Hepatocyte (in vitro differentiated cells): ENCODE measurements around the gene HES4. TPM values are rescaled to one million over a fixed set of nuclear protein-coding genes. Genes with fewer than 3 reads are reported as not detected.

ENCODE experiments used
- DNase-seq: peaks from one replicate; pipeline ENCODE4 v3.0.0-alpha.2; 2016; ENCODE audit warnings: low spot score
- H2AFZ ChIP-seq: fragments of 200-600 bp; sonication (generic); 2 replicates; pipeline ENCODE4 v1.6.0; 2016; ENCODE audit warnings: antibody characterized with exemption, mild to moderate bottlenecking
- H3K27ac ChIP-seq: fragments of 200-600 bp; sonication (generic); 2 replicates; pipeline ENCODE4 v1.5.1; 2016; ENCODE audit warnings: mild to moderate bottlenecking
- H3K27me3 ChIP-seq: fragments of 200-600 bp; sonication (generic); 2 replicates; pipeline ENCODE4 v1.6.1; 2016
- H3K36me3 ChIP-seq: fragments of 200-600 bp; sonication (generic); replicated peaks from 2 replicates; pipeline ENCODE4 v1.5.1; 2016; ENCODE audit warnings: low read depth; ENCODE audit not compliant: insufficient read depth
- H3K4me1 ChIP-seq: fragments of 200-600 bp; sonication (generic); 2 replicates; pipeline ENCODE4 v1.5.1; 2016; ENCODE audit warnings: mild to moderate bottlenecking, moderate library complexity; ENCODE audit not compliant: insufficient read depth
- H3K4me2 ChIP-seq: fragments of 200-600 bp; sonication (generic); 2 replicates; pipeline ENCODE4 v1.6.0; 2016
- H3K4me3 ChIP-seq: fragments of 200-600 bp; sonication (generic); 2 replicates; pipeline ENCODE4 v1.5.1; 2016; ENCODE audit warnings: mild to moderate bottlenecking
- H3K79me2 ChIP-seq: fragments of 200-600 bp; sonication (generic); 2 replicates; pipeline ENCODE4 v1.6.0; 2017; ENCODE audit warnings: mild to moderate bottlenecking
- H3K9me2 ChIP-seq: fragments of 200-600 bp; sonication (generic); replicated peaks from 2 replicates; pipeline ENCODE4 v1.6.0; 2017; ENCODE audit warnings: mild to moderate bottlenecking; ENCODE audit not compliant: insufficient read depth
- H3K9me3 ChIP-seq: fragments of 200-600 bp; sonication (generic); 2 replicates; pipeline ENCODE4 v1.5.1; 2016; ENCODE audit warnings: low read depth, mild to moderate bottlenecking
- H4K20me1 ChIP-seq: fragments of 200-600 bp; sonication (generic); 2 replicates; pipeline ENCODE4 v1.6.0; 2016; ENCODE audit warnings: mild to moderate bottlenecking; ENCODE audit not compliant: insufficient read depth, poor library complexity, severe bottlenecking
- EZH2 ChIP-seq: fragments of 200-600 bp; sonication (generic); IDR thresholded peaks from 2 replicates; pipeline ENCODE4 v1.6.1; 2016; ENCODE audit warnings: antibody characterized with exemption, mild to moderate bottlenecking, borderline replicate concordance
- EZH2phosphoT487 ChIP-seq: fragments of 200-600 bp; sonication (generic); IDR thresholded peaks from one replicate; pipeline ENCODE4 v1.6.1; 2018; ENCODE audit warnings: antibody characterized with exemption, mild to moderate bottlenecking, low read depth, moderate library complexity; ENCODE audit not compliant: unreplicated experiment, severe bottlenecking
- WGBS: methylation state at CpG from one replicate; pipeline ENCODE4 v1.1.6; 2016; ENCODE audit warnings: low lambda C conversion rate; ENCODE audit errors: missing lambda C conversion rate; 5-methylcytosine and 5-hydroxymethylcytosine counted together
- polyA plus RNA-seq: library from polyadenylated mRNA; unstranded; fragments of >200 nt; fragmentation: Nextera tagmentation; extraction: Ambion mirVana; gene quantifications from 2 replicates; pipeline ENCODE4 v1.2.1, GENCODE V29; 2016
- total RNA-seq: library from RNA; depleted of rRNA; stranded (reverse); fragments of >200 nt; gene quantifications from 2 replicates; pipeline ENCODE4 v1.2.3, GENCODE V29; 2014
- TF ChIP-seq, protein P1 (sequence below): fragments of 200-600 bp; sonication (generic); IDR thresholded peaks from 2 replicates; pipeline ENCODE4 v1.5.1; 2016; ENCODE audit warnings: antibody characterized with exemption, mild to moderate bottlenecking; ENCODE audit not compliant: poor library complexity

The HES4 gene
- total and polyA plus RNA-seq, 2 experiments from 2014 or later = 28.7 to 74.5 TPM

DNA sequence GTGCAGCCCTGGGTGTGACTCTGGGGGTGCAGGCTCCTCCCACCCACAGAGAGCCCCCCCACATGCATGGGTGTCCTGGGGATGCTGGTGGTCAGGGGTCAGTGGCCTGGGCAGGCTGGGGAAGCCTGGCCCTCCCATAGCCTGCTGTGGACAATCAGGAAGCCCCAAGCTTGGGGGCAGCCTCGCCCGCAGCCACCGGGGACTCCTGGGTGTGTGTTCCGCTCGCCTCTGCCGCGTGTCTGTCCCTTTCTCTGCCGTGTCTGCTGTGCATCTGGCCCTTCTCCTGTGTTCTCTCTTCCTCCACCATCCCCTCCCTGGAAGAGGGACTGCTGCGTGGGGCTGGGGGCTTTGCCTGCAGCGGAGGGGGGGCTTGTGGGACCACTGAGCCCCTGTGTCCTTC, 42.9 kb upstream of the HES4 start:
- no peak overlapping the region for H3K4me3 ChIP-seq
- H3K79me2 ChIP-seq = peaks cover 4% of the 10 kb centered on the region
- H3K27ac ChIP-seq = no peak overlapping the region
- H2AFZ ChIP-seq = no peak overlapping the region
- no peaks in the 10 kb centered on the region for H3K27me3 ChIP-seq
- TF ChIP-seq EZH2phosphoT487 = no peak
- peaks cover 14% of the 10 kb centered on the region for H3K4me1 ChIP-seq
- 92% methylated on average over 8 of the region's 10 CpGs for WGBS
- H4K20me1 ChIP-seq = peaks cover 28% of the 10 kb centered on the region
- no peaks in the 10 kb centered on the region for H3K9me3 ChIP-seq
- no peak overlapping the region for H3K4me2 ChIP-seq
- no peak for DNase-seq
- H3K9me2 ChIP-seq = no peaks in the 10 kb centered on the region
- no peaks in the 10 kb centered on the region for H3K36me3 ChIP-seq

DNA sequence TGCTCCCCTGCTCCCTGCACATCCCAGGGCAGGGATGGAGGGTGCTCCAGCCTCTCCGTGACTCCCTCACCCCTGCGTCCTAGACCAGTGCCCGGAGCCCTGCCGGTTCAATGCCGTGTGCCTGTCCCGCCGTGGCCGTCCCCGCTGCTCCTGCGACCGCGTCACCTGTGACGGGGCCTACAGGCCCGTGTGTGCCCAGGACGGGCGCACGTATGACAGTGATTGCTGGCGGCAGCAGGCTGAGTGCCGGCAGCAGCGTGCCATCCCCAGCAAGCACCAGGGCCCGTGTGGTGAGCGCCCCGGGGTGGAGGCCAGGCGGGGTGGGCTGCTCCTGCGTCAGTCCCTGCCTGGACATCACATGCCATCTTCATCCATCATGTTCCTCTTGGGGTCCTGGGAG, 42.0 kb upstream of the HES4 start:
- no peak for TF ChIP-seq EZH2
- TF ChIP-seq, protein P1, sequence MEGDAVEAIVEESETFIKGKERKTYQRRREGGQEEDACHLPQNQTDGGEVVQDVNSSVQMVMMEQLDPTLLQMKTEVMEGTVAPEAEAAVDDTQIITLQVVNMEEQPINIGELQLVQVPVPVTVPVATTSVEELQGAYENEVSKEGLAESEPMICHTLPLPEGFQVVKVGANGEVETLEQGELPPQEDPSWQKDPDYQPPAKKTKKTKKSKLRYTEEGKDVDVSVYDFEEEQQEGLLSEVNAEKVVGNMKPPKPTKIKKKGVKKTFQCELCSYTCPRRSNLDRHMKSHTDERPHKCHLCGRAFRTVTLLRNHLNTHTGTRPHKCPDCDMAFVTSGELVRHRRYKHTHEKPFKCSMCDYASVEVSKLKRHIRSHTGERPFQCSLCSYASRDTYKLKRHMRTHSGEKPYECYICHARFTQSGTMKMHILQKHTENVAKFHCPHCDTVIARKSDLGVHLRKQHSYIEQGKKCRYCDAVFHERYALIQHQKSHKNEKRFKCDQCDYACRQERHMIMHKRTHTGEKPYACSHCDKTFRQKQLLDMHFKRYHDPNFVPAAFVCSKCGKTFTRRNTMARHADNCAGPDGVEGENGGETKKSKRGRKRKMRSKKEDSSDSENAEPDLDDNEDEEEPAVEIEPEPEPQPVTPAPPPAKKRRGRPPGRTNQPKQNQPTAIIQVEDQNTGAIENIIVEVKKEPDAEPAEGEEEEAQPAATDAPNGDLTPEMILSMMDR = no peak
- TF ChIP-seq EZH2phosphoT487 = no peak
- H3K27ac ChIP-seq = no peak overlapping the region
- H3K4me2 ChIP-seq = no peak overlapping the region
- no peaks in the 10 kb centered on the region for H3K9me2 ChIP-seq
- no peak overlapping the region for H2AFZ ChIP-seq
- DNase-seq = no peak
- no peak overlapping the region for H3K4me3 ChIP-seq
- H3K9me3 ChIP-seq = no peaks in the 10 kb centered on the region
- H3K36me3 ChIP-seq = no peaks in the 10 kb centered on the region
- peaks cover 14% of the 10 kb centered on the region for H3K4me1 ChIP-seq
- WGBS = 95% methylated on average over 24 of the region's 25 CpGs
- peaks cover 4% of the 10 kb centered on the region for H3K79me2 ChIP-seq
- H4K20me1 ChIP-seq = peaks cover 35% of the 10 kb centered on the region
- no peaks in the 10 kb centered on the region for H3K27me3 ChIP-seq

DNA sequence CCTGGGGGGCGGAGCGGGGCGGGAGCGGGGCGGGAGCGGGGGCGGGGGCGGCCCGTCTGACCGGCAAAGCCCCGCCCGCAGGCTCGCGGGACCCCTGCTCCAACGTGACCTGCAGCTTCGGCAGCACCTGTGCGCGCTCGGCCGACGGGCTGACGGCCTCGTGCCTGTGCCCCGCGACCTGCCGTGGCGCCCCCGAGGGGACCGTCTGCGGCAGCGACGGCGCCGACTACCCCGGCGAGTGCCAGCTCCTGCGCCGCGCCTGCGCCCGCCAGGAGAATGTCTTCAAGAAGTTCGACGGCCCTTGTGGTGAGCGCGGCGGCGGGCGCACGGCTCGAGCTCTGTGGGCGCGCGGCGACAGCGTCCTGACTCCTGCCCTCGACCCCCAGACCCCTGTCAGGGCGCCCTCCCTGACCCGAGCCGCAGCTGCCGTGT, 41.2 kb upstream of the HES4 start:
- Histone ChIP-seq H3K27me3 (no peaks in the 10 kb centered on the region), H3K4me1 (peaks cover 14% of the 10 kb centered on the region), H2AFZ (no peak overlapping the region), H3K79me2 (peaks cover 4% of the 10 kb centered on the region), H3K36me3 (no peaks in the 10 kb centered on the region), H3K4me2 (no peak overlapping the region), H3K9me2 (no peaks in the 10 kb centered on the region), H3K27ac (no peak overlapping the region), H3K9me3 (no peaks in the 10 kb centered on the region), H3K4me3 (no peak overlapping the region), H4K20me1 (peaks cover 43% of the 10 kb centered on the region)
- DNase-seq = no peak
- TF ChIP-seq, protein P1 = no peak
- TF ChIP-seq EZH2phosphoT487 (no peak), EZH2 (no peak)
- 71% methylated on average over 37 of the region's 60 CpGs for WGBS

DNA sequence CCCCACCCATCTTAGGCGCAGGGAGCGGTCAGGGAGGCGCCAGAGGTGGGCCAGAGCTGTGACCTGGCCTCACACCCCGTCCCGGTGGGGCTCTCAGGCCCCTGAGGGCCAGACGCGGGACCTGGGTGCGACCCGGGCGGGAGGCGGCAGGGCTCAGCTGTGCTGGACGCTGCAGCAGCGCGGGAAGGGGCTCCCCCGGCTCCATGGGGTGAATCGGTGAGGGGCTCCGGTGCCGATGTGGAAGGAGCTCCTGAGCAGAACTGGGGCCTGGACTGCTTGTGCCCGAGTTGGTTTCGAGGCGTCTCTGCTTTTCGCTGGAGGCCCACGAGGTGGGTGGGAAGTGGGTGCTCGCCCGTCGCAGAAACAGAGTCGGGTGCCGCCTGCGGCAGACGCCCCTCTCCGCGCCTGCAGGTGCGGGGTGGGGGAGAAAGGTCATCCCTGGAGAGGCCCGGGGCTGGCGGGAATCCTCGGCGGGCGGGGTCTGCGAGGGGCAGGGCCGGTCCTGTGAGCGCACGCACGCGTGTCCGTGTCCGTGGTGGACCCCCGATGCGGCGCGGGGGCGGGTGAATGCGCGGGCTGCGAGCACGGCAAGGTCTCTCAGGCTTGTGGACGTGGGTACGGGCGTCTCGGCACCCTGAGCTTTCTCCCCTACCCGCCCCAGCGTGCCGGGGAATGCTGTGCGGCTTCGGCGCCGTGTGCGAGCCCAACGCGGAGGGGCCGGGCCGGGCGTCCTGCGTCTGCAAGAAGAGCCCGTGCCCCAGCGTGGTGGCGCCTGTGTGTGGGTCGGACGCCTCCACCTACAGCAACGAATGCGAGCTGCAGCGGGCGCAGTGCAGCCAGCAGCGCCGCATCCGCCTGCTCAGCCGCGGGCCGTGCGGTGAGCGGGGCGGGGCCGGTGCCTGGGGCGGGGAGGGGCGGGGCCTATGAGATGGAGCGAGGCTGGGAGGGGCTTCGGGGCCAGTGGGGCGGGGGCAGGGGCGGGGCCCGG, 40.4 kb upstream of the HES4 start:
- Histone ChIP-seq H3K27ac (no peak overlapping the region), H3K4me3 (no peak overlapping the region), H2AFZ (no peak overlapping the region), H4K20me1 (peaks cover 48% of the 10 kb centered on the region), H3K9me2 (no peaks in the 10 kb centered on the region), H3K27me3 (no peaks in the 10 kb centered on the region), H3K4me1 (peaks cover 14% of the 10 kb centered on the region), H3K79me2 (peaks cover 4% of the 10 kb centered on the region), H3K9me3 (no peaks in the 10 kb centered on the region), H3K4me2 (peak overlapping the region; percentile 95), H3K36me3 (no peaks in the 10 kb centered on the region)
- 11% methylated on average over 62 of the region's 99 CpGs for WGBS
- DNase-seq = peak; percentile 91
- TF ChIP-seq, protein P1 = peak; percentile 12
- TF ChIP-seq EZH2 (no peak), EZH2phosphoT487 (no peak)
